ENCODE data around the gene AMER2. TPM values are rescaled to one million over a fixed set of nuclear protein-coding genes. Genes with fewer than 3 reads are reported as not detected.

AMER2 gene
- polyA plus RNA-seq, 1 of the 3 experiments (the other 2 are of a cell fraction) = not detected

DNA sequence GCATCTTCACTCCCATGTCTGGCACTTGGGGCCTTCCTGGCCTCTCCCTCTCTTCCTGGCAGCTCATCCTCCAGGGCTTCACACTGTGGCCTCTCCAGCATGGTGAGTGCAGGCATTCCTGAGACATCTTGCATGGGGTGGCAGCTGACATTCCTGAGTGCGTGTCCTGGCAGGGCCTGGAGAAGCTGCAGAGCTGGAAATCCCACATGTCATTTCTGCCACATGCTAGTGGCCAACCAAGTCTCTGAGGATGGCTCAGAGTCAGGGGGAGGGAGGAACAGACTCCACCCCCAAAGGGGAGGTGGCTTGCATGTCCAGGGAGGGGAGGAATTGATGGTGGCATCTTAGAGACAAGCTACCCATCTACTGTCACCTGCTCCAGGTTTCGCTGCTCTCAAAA lies 41.6 kb upstream of the AMER2 start:
- no peak for DNase-seq
- CTCF ChIA-PET = interaction anchor here (0.8 to 1.3 kb wide), 3 partner anchors 73 to 218 kb away, joined by 3 read pairs; no protein-coding TSS in a partner anchor
- no peaks in the 10 kb centered on the region for H3K9me2 ChIP-seq
- no peak overlapping the region for H3K27ac ChIP-seq (ENCODE audit: low read depth in 2 of 2, low read length in 1 of 2)
- H2AFZ ChIP-seq (ENCODE audit: low read depth) = no peak overlapping the region
- TF ChIP-seq RAD21 (IDR thresholded peaks at IDR 0.05; ENCODE audit: low read length) (no peak), MXI1 (IDR thresholded peaks at IDR 0.05; ENCODE audit: low read depth, low read length) (no peak), GATA2 (CRISPR knock-in tag; IDR thresholded peaks at IDR 0.05) (no peak), RXRA (IDR thresholded peaks at IDR 0.05; ENCODE audit: borderline replicate concordance, low read depth) (no peak), EP300 (IDR thresholded peaks at IDR 0.05; ENCODE audit: borderline replicate concordance in 1 of 2, low read depth in 1 of 2, low read length in 1 of 2) (no peak), NFIC (IDR thresholded peaks at IDR 0.05; ENCODE audit: borderline replicate concordance) (no peak), TCF12 (IDR thresholded peaks at IDR 0.05) (no peak), FOXJ3 (CRISPR knock-in tag; IDR thresholded peaks at IDR 0.05) (no peak), EZH2phosphoT487 (IDR thresholded peaks at IDR 0.05; ENCODE audit: borderline replicate concordance, low read depth) (no peak), TAF1 (IDR thresholded peaks at IDR 0.05; ENCODE audit: borderline replicate concordance, low read depth, low read length) (no peak), MEF2A (IDR thresholded peaks at IDR 0.05; ENCODE audit: borderline replicate concordance, low read depth) (no peak), USF1 (IDR thresholded peaks at IDR 0.05; ENCODE audit: borderline replicate concordance, low read depth) (no peak), TEAD4 (IDR thresholded peaks at IDR 0.05; ENCODE audit: borderline replicate concordance, insufficient read depth) (no peak), PBX3 (IDR thresholded peaks at IDR 0.05) (no peak), SIN3A (IDR thresholded peaks at IDR 0.05; ENCODE audit: borderline replicate concordance, low read depth, low read length) (no peak), RCOR1 (IDR thresholded peaks at IDR 0.05; ENCODE audit: low read length) (no peak)
- WGBS (ENCODE audit: low lambda C conversion rate) = no CpG with 5 or more reads among the region's 2 CpGs
- POLR2A ChIA-PET = no interaction called here
- no peaks in the 10 kb centered on the region for H3K79me2 ChIP-seq (ENCODE audit: insufficient read depth)
- no peaks in the 10 kb centered on the region for H4K20me1 ChIP-seq (ENCODE audit: insufficient read depth)
- H3K9me3 ChIP-seq = no peaks in the 10 kb centered on the region
- peaks cover under 1% of the 10 kb centered on the region; the same call in 1 of the 2 replicates for H3K27me3 ChIP-seq (ENCODE audit: insufficient read depth)
- no peaks in the 10 kb centered on the region for H3K4me1 ChIP-seq (ENCODE audit: control insufficient read depth in 1 of 2, insufficient read depth in 2 of 2, low read depth in 1 of 2, low read length in 1 of 2)
- H3K9ac ChIP-seq = no peak overlapping the region
- no peak overlapping the region for H3K4me3 ChIP-seq (ENCODE audit: low read depth in 2 of 2, low read length in 1 of 2)
- no peaks in the 10 kb centered on the region for H3F3A ChIP-seq (replicated peaks; ENCODE audit: insufficient read depth)
- H3K4me2 ChIP-seq = no peak overlapping the region
- H3K36me3 ChIP-seq (replicated peaks in 1 of 2; ENCODE audit: control insufficient read depth in 1 of 2, insufficient read depth in 2 of 2, low read length in 1 of 2) = no peaks in the 10 kb centered on the region

DNA sequence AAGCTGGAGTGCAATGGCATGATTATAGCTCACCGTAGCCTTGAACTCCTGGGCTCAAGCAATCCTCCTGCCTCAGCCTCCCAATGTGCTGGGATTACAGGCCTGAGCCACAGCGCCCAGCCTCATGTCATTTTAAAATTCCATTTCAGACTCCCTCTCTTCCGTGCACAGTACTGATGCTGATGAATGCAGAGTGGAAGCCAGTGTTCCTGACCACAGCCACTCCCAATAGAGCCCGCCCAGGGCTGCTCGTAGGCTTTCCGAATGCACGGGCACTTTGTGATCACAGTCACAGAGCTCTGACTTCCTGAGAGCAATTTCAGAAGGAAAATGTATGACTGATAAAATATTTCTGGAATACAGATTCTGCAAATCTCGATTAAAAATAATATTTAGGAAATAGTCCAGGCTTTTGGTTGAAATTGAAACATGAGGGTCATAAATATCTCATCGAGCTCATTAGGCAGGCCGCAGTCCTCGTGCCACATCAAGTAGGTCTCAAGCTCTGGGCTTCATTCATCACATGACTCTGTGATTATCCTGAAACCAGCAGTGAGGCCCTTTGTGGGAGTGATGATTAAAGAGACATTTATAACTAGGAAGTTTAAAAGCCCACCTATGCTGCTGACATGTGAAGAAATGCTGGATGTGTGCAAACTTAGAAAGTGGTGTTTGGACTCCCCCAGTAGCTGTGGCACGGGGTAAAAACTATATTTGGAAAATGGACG lies 38.9 kb upstream of the AMER2 start:
- Histone ChIP-seq H4K20me1 (ENCODE audit: insufficient read depth) (no peaks in the 10 kb centered on the region), H3K27ac (ENCODE audit: low read depth in 2 of 2, low read length in 1 of 2) (no peak overlapping the region), H3F3A (replicated peaks; ENCODE audit: insufficient read depth) (no peaks in the 10 kb centered on the region), H3K36me3 (replicated peaks in 1 of 2; ENCODE audit: control insufficient read depth in 1 of 2, insufficient read depth in 2 of 2, low read length in 1 of 2) (no peaks in the 10 kb centered on the region), H3K4me2 (no peak overlapping the region), H3K4me3 (ENCODE audit: low read depth in 2 of 2, low read length in 1 of 2) (no peak overlapping the region), H3K79me2 (ENCODE audit: insufficient read depth) (no peaks in the 10 kb centered on the region), H2AFZ (ENCODE audit: low read depth) (no peak overlapping the region), H3K4me1 (ENCODE audit: control insufficient read depth in 1 of 2, insufficient read depth in 2 of 2, low read depth in 1 of 2, low read length in 1 of 2) (no peaks in the 10 kb centered on the region), H3K9me2 (no peaks in the 10 kb centered on the region), H3K9me3 (no peaks in the 10 kb centered on the region), H3K9ac (no peak overlapping the region), H3K27me3 (ENCODE audit: insufficient read depth) (peaks cover 4% of the 10 kb centered on the region; the same call in 1 of the 2 replicates)
- no peak for DNase-seq
- CTCF ChIA-PET = interaction anchor here (1.1 kb wide), 1 partner anchor 23 kb away, joined by 4 read pairs; no protein-coding TSS in a partner anchor
- TF ChIP-seq TAF1 (IDR thresholded peaks at IDR 0.05; ENCODE audit: borderline replicate concordance, low read depth, low read length) = no peak
- WGBS (ENCODE audit: low lambda C conversion rate) = 50% methylated on average over 13 of the region's 13 CpGs
- POLR2A ChIA-PET = no interaction called here
